Psoas muscle (tissue), 8 donors: ENCODE results near the gene ADAR. TPM values are rescaled to one million over a fixed set of nuclear protein-coding genes. Genes with fewer than 3 reads are reported as not detected.

ENCODE experiments used
- ATAC-seq, 4 donors: fragments of 200-7000 bp; cut with Tn5 transposase; one replicate each; pipeline ENCODE4 v1.9.1; 2020; ENCODE audit warnings: moderate library complexity in 3 of 4, mild to moderate bottlenecking in 2 of 4
- DNase-seq, 2 donors: peaks; one replicate each; pipeline ENCODE4 v3.0.0-alpha.2; 2020
- H3K27ac ChIP-seq: fragments of 200-600 bp; one replicate; pipeline ENCODE4 v1.8.0; 2022
- H3K27me3 ChIP-seq, 3 donors: fragments of 200-600 bp in 1 of 3; one replicate each; pipeline versions ENCODE4 v1.6.1 to v1.8.0; 2013 to 2022; ENCODE audit warnings: low read length in 2 of 3, mild to moderate bottlenecking in 2 of 3, moderate library complexity in 1 of 3; ENCODE audit not compliant: insufficient read depth in 3 of 3
- H3K36me3 ChIP-seq, 2 donors: fragments of 200-600 bp in 1 of 2; one replicate each; pipeline versions ENCODE4 v1.6.1 to v1.8.0; 2013 to 2022; ENCODE audit warnings: low read depth in 1 of 2, mild to moderate bottlenecking in 1 of 2, moderate library complexity in 1 of 2; ENCODE audit not compliant: insufficient read depth in 1 of 2
- H3K4me1 ChIP-seq: fragments of 200-600 bp; one replicate; pipeline ENCODE4 v1.8.0; 2022
- H3K4me3 ChIP-seq: fragments of 200-600 bp; one replicate; pipeline ENCODE4 v1.8.0; 2022; ENCODE audit warnings: mild to moderate bottlenecking
- H3K9me3 ChIP-seq: fragments of 200-600 bp; one replicate; pipeline ENCODE4 v1.8.0; 2022
- CTCF ChIP-seq: fragments of 200-600 bp; IDR thresholded peaks from one replicate; pipeline ENCODE4 v1.8.0; 2022; ENCODE audit warnings: antibody characterized with exemption
- WGBS, 3 donors: extraction: QIAGEN DNeasy Blood & Tissue Kit; methylation state at CpG; one replicate each; pipeline versions ENCODE4 v1.1.6 to v1.1.7; 2013; 5-methylcytosine and 5-hydroxymethylcytosine counted together
- intact Hi-C, 2 donors: fragments of 100-400 bp; cut with DNase I; formaldehyde crosslinking; loops; one replicate each; pipeline versions ENCODE4 v1.11.0 to v1.14.2; 2022
- polyA plus RNA-seq, 3 donors: library from polyadenylated mRNA; stranded (reverse); fragments of 200-250 nt; gene quantifications; one replicate each; pipeline ENCODE4 v1.2.3, GENCODE V29; 2013
- total RNA-seq, 4 donors: library from RNA; stranded (reverse); fragmentation: NEBNext Ultra II Directional in 2 of 4; extraction: Animal tissue kit (Norgen Biotek cat#: 25700) in 2 of 4; gene quantifications; one replicate each; pipeline versions ENCODE4 v1.2.1 to v1.2.4, GENCODE V29; 2021 to 2023
- donor health status: healthy with polysubstance abuse.
- donor health status: DM: no; HTN: no; CAD: no; lungs with moderate emphysema.
- donor health status: Bipolar disorder and iron deficiency.
- donor health status: healthy.
- donor health status: DM: yes; HTN: yes; CAD: no.
- donor health status: DM: no; HTN: no; CAD: no.
- donor health status: DM: no; HTN: no; CAD: no.
- donor health status: DM: yes; HTN: yes; CAD: no.

Gene ADAR
- total and polyA plus RNA-seq, 7 donors, result 8.8 to 34.8 (median 21.1) TPM

- Histone ChIP-seq H3K27me3 (no peaks in the 10 kb centered on the region), H3K4me3 (no peak overlapping the region), H3K27ac (no peak overlapping the region), H3K9me3 (no peaks in the 10 kb centered on the region), H3K36me3 (peaks cover 19 to 96% of the 10 kb centered on the region in 2 donors), H3K4me1 (peaks cover 7% of the 10 kb centered on the region)
- intact Hi-C loops, result no loop called here
- DNase-seq (no peak), ATAC-seq (no peak)
- 88 to 93% (median 92%) methylated on average over 7 of the region's 7 CpGs for WGBS, 3 donors
- no peak for TF ChIP-seq CTCF
These were observed 13.2 kb downstream of the ADAR start for GRCh38 chr1:154594811-154595210.

DNA sequence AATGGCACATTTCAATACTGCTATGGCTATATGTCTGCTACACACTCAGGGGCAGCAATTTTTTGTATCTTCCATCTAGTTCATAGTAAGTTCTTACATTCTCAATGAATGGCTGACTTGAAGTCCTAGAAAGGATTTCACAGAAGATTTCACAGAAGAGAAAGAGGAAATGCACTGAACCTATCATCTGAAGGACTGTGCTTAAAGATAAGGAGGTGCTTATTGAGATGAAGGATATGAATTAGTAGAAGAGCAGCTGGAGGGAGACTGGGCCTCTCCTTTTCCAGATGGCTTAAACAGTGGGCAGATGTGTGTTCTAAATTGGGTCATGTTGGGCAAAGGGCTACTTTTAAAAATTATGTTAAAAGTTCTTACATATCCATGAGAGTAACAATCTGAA, 14.6 kb downstream of the ADAR start:
- H3K9me3 ChIP-seq, result no peaks in the 10 kb centered on the region
- H3K36me3 ChIP-seq, result peaks cover 19 to 98% of the 10 kb centered on the region in 2 donors
- H3K27ac ChIP-seq, result no peak overlapping the region
- DNase-seq (no peak), ATAC-seq (no peak)
- intact Hi-C loops, result loop anchor here in 1 of 2 donors (1.0 kb wide), 1 partner anchor 19 kb away; no protein-coding TSS in a partner anchor
- H3K27me3 ChIP-seq, result no peaks in the 10 kb centered on the region
- no peak for TF ChIP-seq CTCF
- H3K4me3 ChIP-seq, result no peak overlapping the region
- no peaks in the 10 kb centered on the region for H3K4me1 ChIP-seq

DNA sequence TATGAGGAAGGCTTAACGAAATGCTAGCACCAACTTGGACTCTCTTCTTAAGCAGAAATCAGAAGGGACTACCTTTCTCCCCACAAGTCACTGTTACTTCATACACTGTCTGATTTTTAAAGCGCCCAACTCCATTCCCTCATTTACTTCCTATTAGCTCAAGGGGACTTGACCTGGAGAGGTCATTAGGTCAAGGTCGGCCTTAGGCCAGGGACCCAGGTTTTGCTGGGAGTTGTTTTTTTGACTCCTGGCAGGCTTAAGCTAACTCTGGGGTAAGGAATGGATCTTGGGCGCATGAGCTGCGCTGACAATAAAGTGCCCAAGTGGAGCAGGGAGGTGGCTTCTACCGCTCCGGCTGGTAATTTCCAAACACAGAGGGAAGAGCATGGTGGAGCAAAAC, 16.8 kb downstream of the ADAR start:
- intact Hi-C loops, result no loop called here
- Histone ChIP-seq H3K36me3 (peaks cover 11 to 98% of the 10 kb centered on the region in 2 donors), H3K9me3 (no peaks in the 10 kb centered on the region), H3K27me3 (no peaks in the 10 kb centered on the region), H3K27ac (no peak overlapping the region), H3K4me3 (no peak overlapping the region), H3K4me1 (no peaks in the 10 kb centered on the region)
- DNase-seq (no peak), ATAC-seq (no peak)
- WGBS, 3 donors, result 94 to 95% (median 95%) methylated on average over 7 of the region's 7 CpGs
- TF ChIP-seq CTCF, result no peak

DNA sequence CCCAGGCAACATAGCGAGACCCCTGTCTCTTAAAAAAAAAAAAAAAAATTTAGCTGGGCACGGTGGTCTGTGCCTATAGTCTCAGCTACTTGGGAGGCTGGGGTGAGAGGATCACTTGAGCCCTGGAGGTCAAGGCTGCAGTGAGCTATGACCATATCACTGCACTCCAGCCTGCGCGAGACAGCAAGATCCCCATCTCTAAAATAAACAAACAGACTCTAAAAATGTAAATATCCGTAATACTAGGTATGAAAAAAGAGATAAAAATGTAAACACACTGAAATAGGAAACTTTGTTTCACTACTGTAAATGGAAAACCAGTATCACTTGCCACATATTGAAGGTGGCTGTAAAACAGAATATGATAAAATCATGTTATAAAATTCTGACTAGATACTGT, 17.2 kb downstream of the ADAR start:
- intact Hi-C loops, result no loop called here
- Histone ChIP-seq H3K4me3 (no peak overlapping the region), H3K9me3 (no peaks in the 10 kb centered on the region), H3K36me3 (peaks cover 9 to 98% of the 10 kb centered on the region in 2 donors), H3K27ac (no peak overlapping the region), H3K4me1 (no peaks in the 10 kb centered on the region), H3K27me3 (no peaks in the 10 kb centered on the region)
- ATAC-seq (no peak), DNase-seq (no peak)
- no peak for TF ChIP-seq CTCF
- WGBS, 3 donors, result 91 to 94% (median 93%) methylated on average over 5 of the region's 5 CpGs

DNA sequence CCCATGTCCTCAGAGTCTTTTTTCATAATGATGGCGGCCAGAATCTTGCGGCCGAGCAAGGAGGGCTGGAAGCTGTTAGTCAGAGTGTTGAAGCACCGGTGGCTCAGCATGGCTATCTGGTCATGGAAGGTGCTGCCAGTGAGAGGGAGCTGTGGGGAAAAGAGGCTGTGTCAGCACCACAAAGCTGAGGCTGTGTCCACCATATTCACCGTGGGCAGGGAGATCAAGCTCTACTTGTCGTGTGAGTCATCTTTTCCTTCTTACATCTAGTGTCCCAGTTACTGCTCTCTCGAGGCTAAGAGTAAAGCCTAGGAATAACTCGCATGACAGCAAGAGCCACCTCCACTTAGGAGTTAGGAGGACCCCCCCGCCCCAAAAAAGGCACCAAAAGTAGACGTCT, 18.2 kb downstream of the ADAR start:
- Histone ChIP-seq H3K9me3 (no peaks in the 10 kb centered on the region), H3K4me3 (no peak overlapping the region), H3K4me1 (no peaks in the 10 kb centered on the region), H3K36me3 (peaks cover 14 to 98% of the 10 kb centered on the region in 2 donors), H3K27ac (no peak overlapping the region), H3K27me3 (no peaks in the 10 kb centered on the region)
- WGBS, 3 donors, result 70 to 78% (median 78%) methylated on average over 10 of the region's 10 CpGs
- TF ChIP-seq CTCF, result no peak
- intact Hi-C loops, result loop anchor here in 1 of 2 donors (5.0 kb wide), 1 partner anchor 303 kb away; no protein-coding TSS in a partner anchor
- ATAC-seq (no peak), DNase-seq (no peak)
